Measurements from ENCODE around the gene PSTPIP1. TPM values are rescaled to one million over a fixed set of nuclear protein-coding genes. Genes with fewer than 3 reads are reported as not detected.

Gene PSTPIP1
- total and polyA plus RNA-seq, 2 experiments from 2014 or later = 0.80 to 3.7 TPM

- Mint-ChIP-seq H3K36me3 (ENCODE audit: low read depth) (peaks cover 42% of the 10 kb centered on the region), H3K4me1 (peaks cover 14% of the 10 kb centered on the region), H3K9me3 (peaks cover 29% of the 10 kb centered on the region), H3K27ac (no peak overlapping the region), H3K4me3 (no peak overlapping the region), H3K27me3 (ENCODE audit: insufficient read depth, low read depth, poor library complexity) (peaks cover 34% of the 10 kb centered on the region)
- H3F3A ChIP-seq (replicated peaks; ENCODE audit: low read depth) = no peaks in the 10 kb centered on the region
- H3K27ac ChIP-seq (ENCODE audit: low read depth) = no peak overlapping the region
- no peaks in the 10 kb centered on the region for H3K9me2 ChIP-seq (ENCODE audit: insufficient read depth)
- H3K4me1 ChIP-seq (ENCODE audit: insufficient read depth) = no peaks in the 10 kb centered on the region
- H3K4me2 ChIP-seq = no peak overlapping the region
- no peak for TF ChIP-seq JUNB (IDR thresholded peaks at IDR 0.05; ENCODE audit: unreplicated experiment)
- TF ChIP-seq NANOG (IDR thresholded peaks at IDR 0.05; ENCODE audit: borderline replicate concordance) = no peak
- TF ChIP-seq CREB1 (CRISPR knock-in tag; IDR thresholded peaks at IDR 0.05; ENCODE audit: low read depth) = no peak
- no peak for TF ChIP-seq ZNF114 (CRISPR knock-in tag; IDR thresholded peaks at IDR 0.05)
- no peak for TF ChIP-seq STAT1 (IDR thresholded peaks at IDR 0.05; ENCODE audit: unreplicated experiment)
- no peak for TF ChIP-seq EZH2 (IDR thresholded peaks at IDR 0.05; ENCODE audit: low read depth, unreplicated experiment)
- TF ChIP-seq CTCF (conservative IDR thresholded peaks at IDR 0.05; ENCODE audit: low read depth in 2 of 2) = no peak
- TF ChIP-seq EZH2phosphoT487 (IDR thresholded peaks at IDR 0.05; ENCODE audit: unreplicated experiment) = no peak
- no peak for TF ChIP-seq POLR2AphosphoS5 (IDR thresholded peaks at IDR 0.05; ENCODE audit: low read depth)
- TF ChIP-seq ZNF331 (CRISPR knock-in tag; IDR thresholded peaks at IDR 0.05; ENCODE audit: low read depth) = no peak
- TF ChIP-seq ZNF462 (CRISPR knock-in tag; IDR thresholded peaks at IDR 0.05) = no peak
- TF ChIP-seq ETS1 (IDR thresholded peaks at IDR 0.05) = no peak
- TF ChIP-seq REST (IDR thresholded peaks at IDR 0.05; ENCODE audit: unreplicated experiment) = no peak
- ATAC-seq (no peak), DNase-seq (ENCODE audit: low spot score) (no peak)
- no peak overlapping the region for H2AFZ ChIP-seq
- no peak overlapping the region for H3K4me3 ChIP-seq
- H3K79me2 ChIP-seq (replicated peaks; ENCODE audit: insufficient read depth) = no peaks in the 10 kb centered on the region
- no peaks in the 10 kb centered on the region for H3K36me3 ChIP-seq (ENCODE audit: insufficient read depth)
- H4K20me1 ChIP-seq (replicated peaks; ENCODE audit: insufficient read depth) = no peaks in the 10 kb centered on the region
- H3K27me3 ChIP-seq (ENCODE audit: insufficient read depth) = no peaks in the 10 kb centered on the region
These were observed 40.7 kb downstream of the PSTPIP1 start for GRCh38 chr15:77035584-77035983.
